HG02759 (cell line): ENCODE data around the gene GPR39.

Experiments
- ATAC-seq: cut with Tn5 transposase; IDR thresholded peaks from one replicate; pipeline ENCODE4 v1.9.1; 2021; ENCODE audit warnings: mild to moderate bottlenecking, moderate library complexity; ENCODE audit not compliant: unreplicated experiment

GPR39 gene

GRCh38 chr2:132559921-132560320, 143.3 kb downstream of the GPR39 start:
- no peak for ATAC-seq

GRCh38 chr2:132560562-132560961, 144.0 kb downstream of the GPR39 start:
- no peak for ATAC-seq

GRCh38 chr2:132562245-132562644, 145.6 kb downstream of the GPR39 start:
- ATAC-seq = no peak

GRCh38 chr2:132564065-132564464, 147.5 kb downstream of the GPR39 start:
- ATAC-seq = no peak

- ATAC-seq = no peak
Measured at GRCh38 chr2:132566379-132566778, 149.8 kb downstream of the GPR39 start.

- no peak for ATAC-seq
Measured at GRCh38 chr2:132567682-132568081, 151.1 kb downstream of the GPR39 start.

GRCh38 chr2:132568656-132569055, 152.1 kb downstream of the GPR39 start:
- no peak for ATAC-seq

- ATAC-seq = no peak
Measured at GRCh38 chr2:132573444-132574007, 156.9 kb downstream of the GPR39 start.

GRCh38 chr2:132577686-132578085, 161.1 kb downstream of the GPR39 start:
- no peak for ATAC-seq

- ATAC-seq = no peak
Measured at GRCh38 chr2:132581591-132581990, 165.0 kb downstream of the GPR39 start.

- peak; percentile 68 for ATAC-seq
Measured at GRCh38 chr2:132581991-132582738, 165.6 kb downstream of the GPR39 start.

GRCh38 chr2:132583666-132584360, 167.2 kb downstream of the GPR39 start:
- ATAC-seq = no peak

- ATAC-seq = no peak
Measured at GRCh38 chr2:132584976-132585817, 168.6 kb downstream of the GPR39 start.

GRCh38 chr2:132586101-132586511, 169.5 kb downstream of the GPR39 start:
- no peak for ATAC-seq

GRCh38 chr2:132586835-132587234, 170.2 kb downstream of the GPR39 start:
- ATAC-seq = no peak

GRCh38 chr2:132588576-132588975, 172.0 kb downstream of the GPR39 start:
- ATAC-seq = no peak

GRCh38 chr2:132589111-132589830, 172.7 kb downstream of the GPR39 start:
- no peak for ATAC-seq

GRCh38 chr2:132589966-132590365, 173.4 kb downstream of the GPR39 start:
- no peak for ATAC-seq

GRCh38 chr2:132593171-132593570, 176.6 kb downstream of the GPR39 start:
- ATAC-seq = no peak

- no peak for ATAC-seq
Measured at GRCh38 chr2:132595186-132595585, 178.6 kb downstream of the GPR39 start.

- ATAC-seq = no peak
Measured at GRCh38 chr2:132595693-132596092, 179.1 kb downstream of the GPR39 start.
